DMS153 treated with DMSO at 0.1 percent for 48 hours (cell line): ENCODE measurements around the gene RAE1.
A peak's percentile ranks its signal among the peaks of the same experiment; 100 is the strongest.
"Not testable (repeated sequence)": the region's sequence is repeated elsewhere in the genome, so short reads cannot be mapped to it uniquely, and the experiment has no call there.

ENCODE experiments used
- DNase-seq: peaks from one replicate; lab custom pipeline; 2025; ENCODE audit not compliant: unreplicated experiment; lab: John Stamatoyannopoulos, UW

Gene RAE1

DNA sequence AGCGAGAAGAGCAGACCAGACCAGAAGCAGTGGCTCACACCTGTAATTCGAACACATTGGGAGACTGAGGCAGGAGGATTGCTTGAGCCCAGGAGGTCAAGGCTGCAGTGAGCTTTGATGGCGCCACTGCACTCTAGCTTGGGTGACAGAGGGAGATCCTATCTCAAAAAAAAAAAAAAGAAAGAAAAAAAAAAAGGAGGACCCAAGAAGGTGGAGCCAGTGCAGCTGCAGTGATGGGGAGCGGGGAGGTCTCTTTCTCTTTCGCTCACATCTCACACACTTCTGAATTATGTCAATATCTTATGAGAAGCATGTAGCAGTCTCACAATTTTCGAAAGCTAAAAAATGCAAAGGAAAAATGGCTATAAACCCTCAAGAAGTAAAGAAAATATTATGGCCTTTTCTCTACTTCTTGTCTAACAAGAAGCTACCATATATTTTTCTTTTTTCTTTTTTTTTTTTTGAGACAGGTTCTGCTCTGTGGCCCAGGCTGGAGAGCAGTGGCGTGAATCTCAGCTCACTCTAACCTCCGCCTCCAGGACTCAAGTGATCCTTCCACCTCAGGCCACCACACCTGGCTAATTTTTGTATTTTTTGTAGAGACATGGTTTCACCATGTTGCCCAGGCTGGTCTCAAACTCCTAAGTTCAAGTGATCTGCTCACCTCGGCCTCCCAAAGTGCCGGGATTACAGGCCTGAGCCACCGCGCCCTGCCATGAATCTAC is 25.3 kb upstream of the RAE1 start:
- no peak for DNase-seq

DNA sequence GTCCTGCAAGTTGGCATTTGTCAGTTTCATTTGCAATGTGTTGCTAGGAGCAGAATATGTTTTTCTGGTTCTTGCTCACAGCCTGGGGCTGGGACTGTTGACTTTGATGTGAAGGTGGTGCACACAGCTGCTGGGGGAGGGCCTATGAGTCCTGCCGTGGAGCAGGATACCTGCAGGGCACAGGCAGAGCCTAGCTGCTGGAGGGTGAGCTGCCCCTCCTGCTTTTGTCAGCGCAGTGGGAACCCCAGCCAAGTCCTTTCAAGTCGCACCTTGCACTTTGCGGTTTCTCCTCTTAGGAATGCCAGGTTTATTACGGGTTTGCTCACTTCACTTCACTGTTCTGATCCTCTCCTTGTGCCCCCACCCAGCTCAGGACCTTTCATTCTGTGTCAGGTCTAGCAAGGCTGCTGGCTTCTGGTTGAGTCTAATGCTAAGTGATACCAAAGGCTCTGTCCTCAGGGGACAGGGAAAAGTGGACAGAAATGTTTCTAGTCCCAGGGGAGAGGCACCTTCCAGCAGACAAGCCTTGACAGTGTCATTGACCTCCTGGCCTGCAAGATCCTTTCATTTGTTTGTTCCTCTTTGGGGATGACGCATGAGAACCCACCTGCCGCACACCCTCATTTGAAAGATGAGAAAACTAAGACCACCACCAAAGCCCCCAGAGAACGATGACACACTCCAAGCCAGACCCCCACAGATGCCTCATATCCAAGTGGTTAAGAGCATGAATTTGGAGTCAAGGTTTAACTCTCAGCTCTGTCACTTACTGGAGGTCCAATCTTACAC is 24.2 kb upstream of the RAE1 start:
- DNase-seq: no peak

- no peak for DNase-seq
These were observed 23.2 kb upstream of the RAE1 start for GRCh38 chr20:57327820-57328219.

DNA sequence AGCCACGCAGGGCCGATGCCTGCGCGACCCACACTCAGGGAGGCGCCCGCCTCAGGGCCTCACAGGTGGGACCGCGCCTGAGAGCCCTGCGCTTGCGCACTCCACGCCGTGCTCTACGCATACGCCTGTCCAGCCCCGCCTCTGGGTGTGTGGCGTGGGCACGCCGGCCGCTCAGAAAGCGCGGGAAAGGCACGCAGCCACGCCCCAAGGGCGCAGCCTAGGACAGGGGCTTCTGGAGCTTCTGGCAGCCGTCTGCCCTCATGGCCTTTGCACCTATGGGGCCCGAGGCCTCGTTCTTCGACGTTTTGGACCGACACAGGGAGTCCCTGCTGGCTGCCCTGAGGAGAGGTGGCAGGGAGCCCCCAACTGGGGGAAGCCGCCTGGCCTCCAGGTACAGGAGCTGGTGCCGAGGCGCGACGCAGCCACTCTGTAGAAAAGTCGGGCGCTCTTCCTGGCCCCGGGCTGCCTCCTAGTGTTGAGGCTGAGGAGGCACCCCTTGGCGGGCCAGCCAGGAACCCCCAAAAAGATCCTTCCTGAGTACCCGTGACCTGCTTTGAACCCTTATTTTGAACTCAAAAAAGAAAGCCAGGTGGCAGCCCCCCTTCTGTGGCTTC is 21.3 kb upstream of the RAE1 start, which contains the start of gene SPO11:
Gene SPO11 (plus strand): TSS at position 196 of the 614 bp plus-strand sequence. CDS start 65 bp downstream, at position 261.
- DNase-seq: no peak

GRCh38 chr20:57330998-57331397 is 20.1 kb upstream of the RAE1 start:
- DNase-seq: no peak

GRCh38 chr20:57332105-57333089 is 18.7 kb upstream of the RAE1 start:
- DNase-seq: no peak

DNA sequence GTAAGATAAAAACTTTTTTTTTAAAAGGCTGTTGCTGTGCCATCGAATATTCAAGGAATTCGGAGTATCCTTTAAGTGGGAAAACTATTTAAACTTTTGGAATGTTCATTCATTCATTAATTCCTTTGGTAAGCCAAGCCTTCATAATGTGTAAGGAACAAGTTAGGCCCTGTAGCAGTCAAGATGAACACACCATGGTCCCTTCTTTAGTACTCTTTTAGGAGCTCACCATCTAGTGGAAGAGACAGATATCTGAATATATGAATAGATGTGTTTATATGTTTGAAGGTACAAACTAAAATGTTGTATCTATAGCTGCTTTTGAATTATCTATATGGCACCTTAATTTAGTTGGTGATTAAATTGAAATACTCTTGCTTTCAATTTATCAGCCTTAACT is 15.7 kb upstream of the RAE1 start:
- no peak for DNase-seq

GRCh38 chr20:57341663-57342062 is 9.4 kb upstream of the RAE1 start:
- no peak for DNase-seq

DNA sequence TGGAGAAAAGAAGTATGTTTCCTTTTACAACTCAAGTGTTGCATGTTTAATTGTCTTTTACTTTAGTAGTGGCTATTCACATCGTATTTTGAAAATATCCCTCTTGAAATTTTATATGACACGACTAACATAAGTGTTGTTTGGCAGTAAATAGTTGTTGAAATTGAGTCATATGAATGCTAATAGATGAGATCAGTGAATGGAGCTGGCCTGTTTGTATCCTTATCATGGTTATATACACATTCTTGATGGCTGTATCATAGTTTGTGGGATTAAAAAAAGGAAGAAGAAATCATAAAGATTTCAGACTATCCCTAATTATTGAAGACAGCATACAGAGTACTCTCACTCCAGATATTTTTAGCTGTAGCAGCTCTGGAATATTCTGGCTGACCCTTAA is 8.2 kb upstream of the RAE1 start:
- DNase-seq: no peak

DNA sequence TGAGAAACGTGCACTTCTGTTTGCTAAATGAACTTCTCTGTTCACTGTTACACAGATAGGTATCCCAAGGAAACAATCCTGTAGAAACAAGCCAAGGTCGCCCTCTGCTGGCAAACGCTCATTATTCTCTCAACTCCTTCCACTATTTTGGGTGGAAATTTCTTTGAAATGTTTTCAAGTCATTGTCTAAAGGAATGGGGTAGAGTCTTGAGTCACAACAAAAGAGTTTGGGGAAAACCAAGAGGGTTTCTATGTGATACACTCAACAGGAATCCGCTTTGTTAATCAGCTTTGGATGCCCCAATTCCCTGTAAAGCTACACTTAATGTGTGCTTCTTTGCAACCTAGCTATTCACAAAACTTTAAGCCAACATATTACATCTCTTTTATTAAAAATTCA is 4.6 kb upstream of the RAE1 start:
- DNase-seq: peak; percentile 42

DNA sequence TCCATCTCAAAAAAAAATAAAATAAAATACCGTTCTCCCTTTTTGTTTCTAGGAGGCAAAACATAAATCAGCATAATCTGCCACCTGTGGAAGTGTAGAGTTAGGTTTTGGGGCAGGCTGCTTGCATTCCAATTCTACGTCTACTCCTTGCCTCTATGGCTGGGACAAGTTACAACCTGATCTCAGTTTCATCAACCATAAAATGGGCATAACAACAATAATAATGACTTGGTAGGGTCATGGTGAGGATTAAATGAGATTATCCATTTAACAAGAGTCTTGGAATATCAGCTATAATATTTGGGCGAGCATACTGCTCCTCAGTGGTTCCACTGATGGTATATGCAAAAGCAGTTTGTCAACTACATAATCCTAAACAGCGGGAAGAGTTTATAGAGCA is 3.7 kb upstream of the RAE1 start:
- DNase-seq: no peak

- DNase-seq: not testable (repeated sequence)
These were observed 2.7 kb upstream of the RAE1 start for GRCh38 chr20:57348200-57348921.

- DNase-seq: not testable (repeated sequence)
These were observed 2.0 kb upstream of the RAE1 start for GRCh38 chr20:57348922-57349574.

GRCh38 chr20:57350081-57350710 is 859 bp upstream of the RAE1 start:
- no peak for DNase-seq

GRCh38 chr20:57350726-57351041 is 371 bp upstream of the RAE1 start:
- DNase-seq: not testable (repeated sequence)

DNA sequence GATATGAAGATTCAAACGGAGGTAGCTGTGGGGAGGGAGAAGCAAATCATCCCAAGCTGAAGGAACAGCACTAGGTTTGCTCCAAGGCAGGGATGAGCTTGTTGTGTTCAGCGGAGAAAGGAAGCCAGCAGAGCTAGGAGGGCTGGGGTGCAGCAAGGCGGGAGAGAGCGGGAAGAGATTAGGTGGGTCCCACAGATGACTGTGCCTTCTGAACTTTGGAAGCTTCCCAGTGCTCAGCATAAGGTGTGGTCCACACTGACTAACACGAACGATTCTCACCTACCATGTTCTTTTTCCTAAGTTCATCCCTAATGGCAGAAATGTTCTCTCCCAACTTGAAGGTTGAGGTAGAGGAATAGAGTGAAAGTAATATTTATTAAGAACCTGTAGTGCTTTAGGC is 1.2 kb downstream of the RAE1 start:
- no peak for DNase-seq

DNA sequence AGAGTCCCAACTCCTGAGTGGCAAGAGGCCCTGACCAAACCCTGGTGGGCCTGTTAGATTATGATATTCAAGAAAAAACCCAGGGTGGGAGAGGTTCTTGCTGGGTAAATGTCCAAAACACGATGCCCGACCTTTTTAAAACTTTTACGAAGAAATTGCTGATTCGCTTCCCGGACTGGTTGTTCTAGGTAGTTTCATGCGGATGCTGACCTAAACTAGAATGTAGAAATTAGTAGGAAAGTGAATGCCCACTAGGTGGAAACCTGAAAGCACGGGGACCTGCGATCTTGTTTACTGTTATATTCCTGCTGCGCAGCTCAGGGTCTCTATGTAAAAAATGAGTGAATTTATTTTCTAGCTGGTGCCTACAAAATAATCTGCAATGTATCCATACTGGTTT is 2.3 kb downstream of the RAE1 start:
- no peak for DNase-seq

DNA sequence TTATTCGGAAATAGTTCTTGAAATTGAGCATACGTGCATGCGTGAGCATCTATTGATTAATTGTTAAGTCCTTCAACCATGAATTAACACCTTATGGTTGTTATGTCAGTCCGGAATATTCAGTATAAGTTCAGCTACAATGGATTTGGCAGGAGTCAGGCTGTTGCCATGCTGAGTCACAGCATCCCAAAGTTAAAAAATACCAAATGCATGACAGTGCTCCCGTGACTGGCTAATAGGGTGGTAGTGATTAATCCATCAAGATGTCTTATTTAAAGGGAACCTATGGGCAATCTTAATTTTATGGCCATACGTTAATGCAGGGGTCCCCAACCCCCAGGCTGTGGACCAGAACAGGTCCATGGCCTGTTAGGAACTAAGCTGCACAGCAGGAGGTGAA is 10.5 kb downstream of the RAE1 start:
- no peak for DNase-seq

GRCh38 chr20:57364451-57364850 is 13.4 kb downstream of the RAE1 start:
- DNase-seq: no peak
